Body of pancreas (tissue), 4 donors: ENCODE data around the gene PIEZO1. TPM values are rescaled to one million over a fixed set of nuclear protein-coding genes. Genes with fewer than 3 reads are reported as not detected.

Source experiments
- ATAC-seq: fragments of 150-250 bp; one replicate; pipeline ENCODE4 v1.9.1; 2016
- DNase-seq, 4 donors: peaks; one replicate each; pipeline ENCODE4 v3.0.0-alpha.2; 2019
- H3K27ac ChIP-seq, 4 donors: fragments of 200-600 bp; sonication (generic); 1 replicate in 3 of 4; 2 replicates in 1 of 4; pipeline versions ENCODE4 v1.5.1 to v1.6.1; 2016 to 2019; ENCODE audit warnings: mild to moderate bottlenecking in 1 of 4, mixed read lengths in 1 of 4, moderate library complexity in 1 of 4
- H3K27me3 ChIP-seq, 2 donors: fragments of 200-600 bp; sonication (generic); one replicate each; pipeline ENCODE4 v1.6.0; 2016; ENCODE audit warnings: mild to moderate bottlenecking in 1 of 2
- H3K36me3 ChIP-seq, 2 donors: fragments of 200-600 bp; sonication (generic); replicated peaks in 1 of 2; 2 replicates each; pipeline ENCODE4 v1.5.1; 2016; ENCODE audit warnings: low read depth in 2 of 2; ENCODE audit not compliant: insufficient read depth in 1 of 2
- H3K4me1 ChIP-seq: fragments of 200-600 bp; sonication (generic); one replicate; pipeline ENCODE4 v1.6.0; 2016
- H3K4me3 ChIP-seq, 2 donors: fragments of 200-600 bp; sonication (generic); 1 replicate in 1 of 2; 2 replicates in 1 of 2; pipeline ENCODE4 v1.5.1; 2016 to 2019
- H3K9me3 ChIP-seq, 3 donors: fragments of 200-600 bp; sonication (generic); 1 replicate in 2 of 3; 2 replicates in 1 of 3; pipeline ENCODE4 v1.5.1; 2016
- POLR2A ChIP-seq, 3 donors: fragments of 450-650 bp; IDR thresholded peaks; one replicate each; pipeline ENCODE4 v1.6.1; 2016; ENCODE audit warnings: antibody characterized with exemption in 3 of 3, mild to moderate bottlenecking in 2 of 3
- WGBS, 2 donors: methylation state at CpG; one replicate each; pipeline ENCODE4 v1.1.5; 2017; 5-methylcytosine and 5-hydroxymethylcytosine counted together
- intact Hi-C: fragments of 100-400 bp; cut with DNase I; formaldehyde crosslinking; loops from one replicate; pipeline ENCODE4 v1.15.1; 2023
- total RNA-seq, 2 donors: library from RNA; depleted of rRNA; stranded (reverse); fragments of >200 nt; gene quantifications; one replicate each; pipeline ENCODE4 v1.1.0, GENCODE V29; 2016
- TF ChIP-seq, protein P1 (sequence below), 7 experiments: fragments of 450-650 bp in 4 of 7; fragments of 200-600 bp in 3 of 7; sonication (generic) in 3 of 7; IDR thresholded peaks; one replicate each; pipeline ENCODE4 v1.5.1; 2016 to 2019; ENCODE audit warnings: antibody characterized with exemption in 7 of 7

The PIEZO1 gene
- total RNA-seq, 2 donors from 2014 or later: 61.0 to 269 TPM

DNA sequence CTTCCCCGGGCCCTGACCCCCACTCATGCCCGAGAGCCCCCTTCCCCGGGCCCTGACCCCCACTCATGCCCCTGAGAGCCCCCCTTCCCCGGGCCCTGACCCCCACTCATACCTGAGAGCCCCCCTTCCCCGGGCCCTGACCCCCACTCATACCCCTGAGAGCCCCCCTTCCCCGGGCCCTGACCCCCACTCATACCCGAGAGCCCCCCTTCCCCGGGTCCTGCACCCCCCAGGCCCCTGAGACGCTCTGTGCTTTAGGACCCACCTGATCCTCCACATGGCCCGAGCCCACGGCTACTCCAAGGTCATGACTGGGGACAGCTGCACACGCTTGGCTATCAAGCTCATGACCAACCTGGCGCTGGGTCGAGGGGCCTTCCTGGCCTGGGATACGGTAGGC, 72.0 kb downstream of the PIEZO1 start:
- ATAC-seq (no peak), DNase-seq (no peak)
- intact Hi-C loops: no loop called here
- no peak overlapping the region for H3K27ac ChIP-seq
- H3K36me3 ChIP-seq: peaks cover 10 to 28% of the 10 kb centered on the region in 2 donors
- H3K9me3 ChIP-seq: no peaks in the 10 kb centered on the region
- no peak for TF ChIP-seq POLR2A (IDR thresholded peaks at IDR 0.05)
- H3K4me1 ChIP-seq: no peaks in the 10 kb centered on the region
- 49% methylated on average over 5 of the region's 15 CpGs; no CpG with 5 or more reads in 1 of the 2 donors for WGBS, 2 donors
- H3K4me3 ChIP-seq: no peak overlapping the region
- no peaks in the 10 kb centered on the region for H3K27me3 ChIP-seq

DNA sequence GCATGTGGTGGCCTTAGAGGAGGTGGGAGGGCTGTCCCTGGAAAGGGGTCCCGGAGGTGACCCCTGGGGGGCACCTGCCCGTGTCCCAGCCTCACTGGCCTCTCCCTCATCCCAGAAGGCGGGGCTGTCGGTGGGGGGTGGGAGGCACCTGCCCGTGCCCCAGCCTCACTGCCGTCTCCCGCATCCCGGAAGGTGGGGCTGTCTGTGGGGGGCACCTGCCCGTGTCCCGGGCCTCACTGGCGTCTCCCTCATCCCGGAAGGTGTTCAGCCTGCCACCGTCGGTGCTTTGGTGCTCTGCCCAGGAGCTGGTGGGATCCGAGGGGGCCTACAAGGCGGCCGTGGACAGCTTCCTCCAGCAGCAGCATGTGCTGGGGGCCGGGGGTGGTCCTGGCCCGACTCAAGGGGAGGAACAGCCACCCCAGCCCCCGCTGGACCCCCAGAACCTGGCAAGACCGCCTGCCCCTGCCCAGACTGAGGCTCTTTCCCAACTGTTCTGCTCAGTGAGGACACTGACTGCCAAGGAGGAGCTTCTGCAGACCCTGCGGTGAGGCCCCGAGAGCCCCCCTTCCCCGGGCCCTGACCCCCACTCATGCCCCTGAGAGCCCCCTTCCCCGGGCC, 72.5 kb downstream of the PIEZO1 start:
- ATAC-seq (no peak), DNase-seq (no peak)
- H3K4me1 ChIP-seq: peaks cover 3% of the 10 kb centered on the region
- peaks cover 10 to 28% of the 10 kb centered on the region in 2 donors for H3K36me3 ChIP-seq
- TF ChIP-seq, protein P1, sequence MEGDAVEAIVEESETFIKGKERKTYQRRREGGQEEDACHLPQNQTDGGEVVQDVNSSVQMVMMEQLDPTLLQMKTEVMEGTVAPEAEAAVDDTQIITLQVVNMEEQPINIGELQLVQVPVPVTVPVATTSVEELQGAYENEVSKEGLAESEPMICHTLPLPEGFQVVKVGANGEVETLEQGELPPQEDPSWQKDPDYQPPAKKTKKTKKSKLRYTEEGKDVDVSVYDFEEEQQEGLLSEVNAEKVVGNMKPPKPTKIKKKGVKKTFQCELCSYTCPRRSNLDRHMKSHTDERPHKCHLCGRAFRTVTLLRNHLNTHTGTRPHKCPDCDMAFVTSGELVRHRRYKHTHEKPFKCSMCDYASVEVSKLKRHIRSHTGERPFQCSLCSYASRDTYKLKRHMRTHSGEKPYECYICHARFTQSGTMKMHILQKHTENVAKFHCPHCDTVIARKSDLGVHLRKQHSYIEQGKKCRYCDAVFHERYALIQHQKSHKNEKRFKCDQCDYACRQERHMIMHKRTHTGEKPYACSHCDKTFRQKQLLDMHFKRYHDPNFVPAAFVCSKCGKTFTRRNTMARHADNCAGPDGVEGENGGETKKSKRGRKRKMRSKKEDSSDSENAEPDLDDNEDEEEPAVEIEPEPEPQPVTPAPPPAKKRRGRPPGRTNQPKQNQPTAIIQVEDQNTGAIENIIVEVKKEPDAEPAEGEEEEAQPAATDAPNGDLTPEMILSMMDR (IDR thresholded peaks at IDR 0.05): no peak
- no peak for TF ChIP-seq POLR2A (IDR thresholded peaks at IDR 0.05)
- no peak overlapping the region for H3K27ac ChIP-seq
- H3K4me3 ChIP-seq: no peak overlapping the region
- no peaks in the 10 kb centered on the region for H3K9me3 ChIP-seq
- H3K27me3 ChIP-seq: no peaks in the 10 kb centered on the region
- intact Hi-C loops: no loop called here
- 76 to 79% methylated on average over 8 to 25 of the region's 25 CpGs for WGBS, 2 donors

DNA sequence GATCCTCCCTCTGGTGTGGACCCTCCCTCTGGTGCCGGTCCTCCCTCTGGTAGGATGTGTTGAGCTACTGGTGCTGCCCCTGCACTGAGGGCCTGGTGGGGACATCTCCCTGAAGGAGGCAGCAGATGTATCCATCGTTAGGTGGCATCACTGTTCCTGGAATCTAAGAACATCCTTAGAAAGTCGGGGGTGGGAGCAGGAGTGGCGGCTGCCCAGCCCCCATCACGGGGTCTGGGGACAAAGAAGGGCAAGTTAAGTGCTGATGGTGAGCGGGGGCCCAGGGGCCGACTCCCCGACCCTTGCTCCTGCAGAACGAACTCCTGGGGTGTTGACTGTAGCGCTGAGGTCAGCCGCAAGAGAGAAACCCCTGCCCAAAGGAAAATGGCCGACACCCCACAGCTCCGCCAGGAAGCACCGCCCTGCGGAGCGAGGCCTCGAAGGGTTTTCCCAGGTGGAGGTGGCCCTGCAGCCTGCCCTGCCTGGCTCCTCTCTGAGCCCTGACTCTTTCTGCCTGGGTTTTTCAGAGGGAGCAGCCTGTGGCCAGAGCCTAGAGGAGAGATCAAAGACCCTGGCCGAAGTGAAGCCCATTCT, 73.2 kb downstream of the PIEZO1 start:
- 73 to 100% methylated on average over 1 to 18 of the region's 18 CpGs for WGBS, 2 donors
- no peak for DNase-seq

DNA sequence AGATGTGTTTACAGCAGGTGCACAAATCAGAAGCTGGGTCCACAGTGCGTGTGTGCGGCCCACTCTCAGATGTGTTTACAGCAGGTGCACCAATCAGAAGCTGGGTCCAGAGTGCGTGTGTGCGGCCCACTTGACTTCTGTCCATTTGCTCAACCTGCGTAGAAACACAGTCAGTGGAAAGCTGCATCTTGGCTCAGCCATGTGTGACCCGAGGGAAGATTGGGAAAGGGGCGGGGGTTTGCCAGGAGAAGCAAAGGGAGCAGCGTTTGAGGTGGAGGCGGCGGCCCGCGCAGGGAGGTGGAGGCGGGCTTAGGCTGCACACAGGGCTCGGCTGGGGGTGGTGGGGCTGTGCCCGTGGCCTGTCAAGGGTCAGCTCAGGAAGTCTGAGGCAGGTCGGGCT, 74.5 kb downstream of the PIEZO1 start:
- 69 to 85% methylated on average over 14 to 16 of the region's 16 CpGs for WGBS, 2 donors
- H3K27me3 ChIP-seq: no peaks in the 10 kb centered on the region
- no peak overlapping the region for H3K4me3 ChIP-seq
- intact Hi-C loops: no loop called here
- ATAC-seq (no peak), DNase-seq (no peak)
- H3K27ac ChIP-seq: no peak overlapping the region
- H3K4me1 ChIP-seq: peaks cover 11% of the 10 kb centered on the region
- TF ChIP-seq POLR2A (IDR thresholded peaks at IDR 0.05): no peak
- TF ChIP-seq, protein P1 (IDR thresholded peaks at IDR 0.05): no peak
- H3K36me3 ChIP-seq: peaks cover 0 to 12% of the 10 kb centered on the region in 2 donors
- no peaks in the 10 kb centered on the region for H3K9me3 ChIP-seq

More for the DNA sequence above, 73.2 kb downstream of the PIEZO1 start:
- Histone ChIP-seq H3K4me1 (peaks cover 9% of the 10 kb centered on the region), H3K9me3 (no peaks in the 10 kb centered on the region), H3K27ac (no peak overlapping the region), H3K4me3 (no peak overlapping the region), H3K36me3 (peaks cover 10 to 24% of the 10 kb centered on the region in 2 donors), H3K27me3 (no peaks in the 10 kb centered on the region)
- intact Hi-C loops: no loop called here
- TF ChIP-seq, protein P1 (IDR thresholded peaks at IDR 0.05): no peak
- no peak for TF ChIP-seq POLR2A (IDR thresholded peaks at IDR 0.05)
- no peak for ATAC-seq

DNA sequence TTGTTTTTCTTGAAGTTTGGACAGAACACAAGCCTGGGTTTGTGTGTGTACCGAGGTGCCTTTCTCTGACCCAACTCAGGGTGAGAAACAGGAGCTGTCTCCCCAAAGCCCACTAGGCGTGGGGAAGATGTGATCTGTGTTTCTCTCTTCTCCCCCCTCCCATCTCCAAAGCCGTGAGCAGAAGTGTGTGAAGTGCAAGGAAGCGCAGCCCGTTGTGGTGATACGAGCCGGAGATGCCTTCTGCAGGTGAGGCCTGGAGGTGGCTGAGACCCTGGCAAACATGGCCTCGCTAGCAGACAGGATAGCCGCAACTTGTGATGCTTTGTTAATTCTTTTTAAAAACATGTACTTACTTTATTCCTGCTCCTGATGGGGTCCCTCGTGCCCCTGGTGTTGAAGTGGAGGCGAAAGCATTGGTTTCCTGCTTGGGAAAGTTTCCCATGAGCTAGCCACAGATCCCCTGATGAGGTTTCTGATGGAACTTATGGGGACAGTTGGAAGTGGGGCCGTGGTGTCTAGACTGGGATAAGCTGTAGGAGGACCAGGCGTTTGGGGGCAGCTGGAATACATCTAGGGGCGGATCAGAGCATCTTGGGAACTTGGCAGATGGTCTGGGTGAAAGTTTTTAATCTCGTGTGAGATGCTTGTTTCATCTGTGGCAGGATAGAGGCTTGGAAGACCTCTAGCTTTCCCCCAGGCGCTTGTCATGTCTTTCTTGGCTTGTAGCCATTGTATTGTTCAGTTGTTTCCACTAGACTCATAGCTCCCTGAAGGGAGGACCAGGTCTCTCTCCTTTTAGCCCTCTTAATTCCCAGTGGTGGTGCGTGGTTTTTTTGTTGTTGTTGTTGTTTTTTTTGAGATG, 77.8 kb downstream of the PIEZO1 start:
- TF ChIP-seq POLR2A (IDR thresholded peaks at IDR 0.05): no peak
- TF ChIP-seq, protein P1 (IDR thresholded peaks at IDR 0.05): no peak
- Histone ChIP-seq H3K4me1 (peaks cover 29% of the 10 kb centered on the region), H3K27me3 (no peaks in the 10 kb centered on the region), H3K27ac (peak overlapping the region in 3 of 4 donors; percentile 42 to 89 (median 83)), H3K4me3 (peak overlapping the region; percentile 56 to 96), H3K36me3 (no peaks in the 10 kb centered on the region), H3K9me3 (no peaks in the 10 kb centered on the region)
- intact Hi-C loops: no loop called here
- ATAC-seq (no peak), DNase-seq (no peak)
- WGBS, 2 donors: 21 to 23% methylated on average over 17 of the region's 17 CpGs
